SU-DHL-6 (cell line): ENCODE measurements around the gene GREB1L.

ENCODE experiments used
- CTCF ChIP-seq: fragments of 200-600 bp; sonication (generic); IDR thresholded peaks from one replicate; pipeline ENCODE4 v1.5.1; 2017; ENCODE audit warnings: antibody characterized with exemption, mild to moderate bottlenecking, low read length, moderate library complexity; ENCODE audit not compliant: insufficient read depth, poor library complexity, severe bottlenecking
- EZH2phosphoT487 ChIP-seq: fragments of 200-600 bp; sonication (generic), shearing (Covaris generic); conservative IDR thresholded peaks from 2 replicates; pipeline ENCODE4 v1.6.1; 2018; ENCODE audit warnings: mild to moderate bottlenecking, antibody characterized with exemption, low read length, moderate library complexity, mixed read lengths

- no peak for TF ChIP-seq CTCF
- no peak for TF ChIP-seq EZH2phosphoT487
Observed at GRCh38 chr18:21468514-21469164, 226.6 kb downstream of the GREB1L start.
